Vagina (tissue), 2 donors: ENCODE data around the gene PTPRD.

Experiments used
- POLR2A ChIP-seq, 2 donors: fragments of 450-650 bp; IDR thresholded peaks; one replicate each; pipeline ENCODE4 v1.6.1; 2017; ENCODE audit warnings: antibody characterized with exemption in 2 of 2, mild to moderate bottlenecking in 2 of 2, moderate library complexity in 2 of 2
- POLR2AphosphoS5 ChIP-seq, 2 donors: sonication (generic); formaldehyde crosslinking; IDR thresholded peaks; one replicate each; pipeline ENCODE4 v1.9.0; 2017; ENCODE audit warnings: antibody characterized with exemption in 2 of 2, mild to moderate bottlenecking in 2 of 2, low read depth in 1 of 2; ENCODE audit not compliant: insufficient read depth in 1 of 2
- TF ChIP-seq, protein P1 (sequence below), 3 experiments: fragments of 450-650 bp in 2 of 3; fragments of 200-600 bp in 1 of 3; sonication (generic) in 1 of 3; IDR thresholded peaks; one replicate each; pipeline ENCODE4 v1.5.1; 2017 to 2019; ENCODE audit warnings: antibody characterized with exemption in 3 of 3, mild to moderate bottlenecking in 2 of 3, moderate library complexity in 2 of 3

DNA sequence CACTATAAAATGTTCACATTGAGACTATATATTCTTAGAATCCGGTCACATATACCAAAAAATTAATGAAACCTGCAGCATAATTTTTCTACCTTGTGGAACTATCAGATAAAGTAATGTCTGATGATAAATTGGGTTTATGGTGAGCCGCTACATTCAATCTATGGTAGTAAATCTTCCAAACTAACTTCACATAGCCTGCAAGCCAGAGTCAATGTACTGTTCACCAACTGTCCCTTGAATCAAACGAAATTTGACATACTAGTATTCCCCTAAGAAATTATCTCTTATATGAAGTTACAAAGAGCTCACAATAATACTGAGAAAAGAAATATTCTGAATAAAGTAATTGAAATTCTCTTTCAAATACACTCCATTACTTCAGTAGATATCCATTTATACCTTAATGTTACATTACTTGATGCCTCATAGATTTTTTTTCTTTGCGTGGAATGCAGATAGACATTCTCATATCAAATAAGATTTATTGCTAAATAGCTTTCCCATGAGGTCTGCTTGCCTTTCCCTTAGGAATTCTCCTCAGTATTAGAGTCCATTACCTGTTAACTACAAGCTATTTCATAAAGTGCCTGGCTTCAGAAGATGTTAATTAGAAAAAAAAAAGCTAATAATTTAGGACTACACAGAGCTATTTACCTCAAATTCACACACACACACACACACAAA, 169.5 kb downstream of the PTPRD start:
- TF ChIP-seq, protein P1, sequence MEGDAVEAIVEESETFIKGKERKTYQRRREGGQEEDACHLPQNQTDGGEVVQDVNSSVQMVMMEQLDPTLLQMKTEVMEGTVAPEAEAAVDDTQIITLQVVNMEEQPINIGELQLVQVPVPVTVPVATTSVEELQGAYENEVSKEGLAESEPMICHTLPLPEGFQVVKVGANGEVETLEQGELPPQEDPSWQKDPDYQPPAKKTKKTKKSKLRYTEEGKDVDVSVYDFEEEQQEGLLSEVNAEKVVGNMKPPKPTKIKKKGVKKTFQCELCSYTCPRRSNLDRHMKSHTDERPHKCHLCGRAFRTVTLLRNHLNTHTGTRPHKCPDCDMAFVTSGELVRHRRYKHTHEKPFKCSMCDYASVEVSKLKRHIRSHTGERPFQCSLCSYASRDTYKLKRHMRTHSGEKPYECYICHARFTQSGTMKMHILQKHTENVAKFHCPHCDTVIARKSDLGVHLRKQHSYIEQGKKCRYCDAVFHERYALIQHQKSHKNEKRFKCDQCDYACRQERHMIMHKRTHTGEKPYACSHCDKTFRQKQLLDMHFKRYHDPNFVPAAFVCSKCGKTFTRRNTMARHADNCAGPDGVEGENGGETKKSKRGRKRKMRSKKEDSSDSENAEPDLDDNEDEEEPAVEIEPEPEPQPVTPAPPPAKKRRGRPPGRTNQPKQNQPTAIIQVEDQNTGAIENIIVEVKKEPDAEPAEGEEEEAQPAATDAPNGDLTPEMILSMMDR (IDR thresholded peaks at IDR 0.05) = no peak
- TF ChIP-seq POLR2AphosphoS5 (IDR thresholded peaks at IDR 0.05; ENCODE audit: insufficient read depth in 1 of 2, low read depth in 1 of 2) (no peak), POLR2A (IDR thresholded peaks at IDR 0.05) (no peak)
